IPS-NIHi7 (cell line): ENCODE measurements around the gene MBD6.
A peak's percentile ranks its signal among the peaks of the same experiment; 100 is the strongest.
"Not testable (repeated sequence)": the region's sequence is repeated elsewhere in the genome, so short reads cannot be mapped to it uniquely, and the experiment has no call there.

Experiments
- DNase-seq: peaks from one replicate; pipeline ENCODE4 v3.0.0; 2012; ENCODE audit warnings: mixed read lengths; ENCODE audit errors: extremely low spot score

Gene MBD6

DNA sequence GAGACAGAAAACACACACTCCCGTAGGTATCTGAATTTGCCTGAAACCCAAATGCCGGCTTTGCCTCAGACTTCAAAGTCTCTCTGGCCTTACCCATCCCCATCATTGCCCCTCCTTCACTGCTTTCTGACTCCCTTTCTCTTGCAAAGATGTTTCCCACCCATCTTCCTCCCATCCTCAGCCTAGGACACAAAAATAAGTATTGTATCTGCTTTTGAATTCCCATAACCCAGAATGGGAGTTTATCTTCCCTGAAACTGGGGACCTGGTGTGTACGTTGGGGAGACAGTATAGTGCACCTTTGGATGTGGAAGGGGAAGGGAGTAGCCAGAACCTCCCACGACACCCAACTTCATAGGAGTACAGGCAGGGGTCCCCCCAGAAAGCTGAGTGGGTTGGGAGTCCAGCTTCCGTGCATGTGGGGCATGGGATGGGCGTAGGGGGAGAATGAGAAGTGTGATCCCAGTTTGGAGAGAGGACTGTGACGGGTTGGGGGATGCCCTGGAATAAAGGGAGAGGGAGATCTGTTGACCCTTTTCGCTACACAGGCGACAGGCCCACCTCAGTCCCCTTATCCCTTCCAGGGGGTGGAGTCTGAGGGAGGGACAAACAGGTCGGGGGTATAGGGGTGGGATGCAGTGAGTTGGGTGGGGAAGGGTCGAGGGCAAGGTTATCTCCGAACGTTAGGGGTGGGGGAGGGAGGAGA lies 26.7 kb downstream of the MBD6 start:
- DNase-seq: no peak

DNA sequence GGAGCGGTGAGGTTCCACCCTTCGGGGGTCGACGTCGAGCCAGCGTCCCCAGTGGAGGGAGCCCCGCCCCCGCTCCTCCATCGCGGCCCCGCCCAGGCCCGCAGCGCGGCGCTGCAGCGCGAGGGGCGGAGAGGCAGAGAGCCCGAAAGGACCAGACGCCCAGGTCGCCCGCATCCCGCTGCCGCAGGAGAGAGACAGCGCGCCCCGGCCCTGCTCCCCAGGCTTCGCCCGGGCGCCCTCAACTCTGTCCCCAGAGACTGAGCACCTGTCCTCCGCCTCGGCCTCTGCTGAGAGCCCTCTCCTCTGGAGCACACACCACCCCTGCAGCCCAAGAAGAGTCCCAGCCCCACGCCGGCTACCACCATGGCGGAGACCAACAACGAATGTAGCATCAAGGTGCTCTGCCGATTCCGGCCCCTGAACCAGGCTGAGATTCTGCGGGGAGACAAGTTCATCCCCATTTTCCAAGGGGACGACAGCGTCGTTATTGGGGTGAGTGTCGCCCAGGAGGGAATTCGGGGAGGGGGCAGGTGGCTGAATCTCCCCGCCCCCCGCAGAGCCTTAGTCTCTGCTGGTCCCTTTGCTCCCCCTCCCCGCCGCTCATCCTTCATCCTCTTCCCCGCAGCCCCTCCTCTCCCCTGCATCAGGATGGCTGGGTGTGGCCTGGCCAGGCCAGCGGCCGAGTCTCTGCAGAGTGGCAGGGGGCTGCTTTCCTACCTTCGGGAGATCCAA lies 27.5 kb downstream of the MBD6 start, which contains the start of gene KIF5A:
KIF5A (plus strand) TSS at position 136 of the 732 bp plus-strand sequence; CDS start at position 364, 228 bp downstream.
- DNase-seq: peak; percentile 90

DNA sequence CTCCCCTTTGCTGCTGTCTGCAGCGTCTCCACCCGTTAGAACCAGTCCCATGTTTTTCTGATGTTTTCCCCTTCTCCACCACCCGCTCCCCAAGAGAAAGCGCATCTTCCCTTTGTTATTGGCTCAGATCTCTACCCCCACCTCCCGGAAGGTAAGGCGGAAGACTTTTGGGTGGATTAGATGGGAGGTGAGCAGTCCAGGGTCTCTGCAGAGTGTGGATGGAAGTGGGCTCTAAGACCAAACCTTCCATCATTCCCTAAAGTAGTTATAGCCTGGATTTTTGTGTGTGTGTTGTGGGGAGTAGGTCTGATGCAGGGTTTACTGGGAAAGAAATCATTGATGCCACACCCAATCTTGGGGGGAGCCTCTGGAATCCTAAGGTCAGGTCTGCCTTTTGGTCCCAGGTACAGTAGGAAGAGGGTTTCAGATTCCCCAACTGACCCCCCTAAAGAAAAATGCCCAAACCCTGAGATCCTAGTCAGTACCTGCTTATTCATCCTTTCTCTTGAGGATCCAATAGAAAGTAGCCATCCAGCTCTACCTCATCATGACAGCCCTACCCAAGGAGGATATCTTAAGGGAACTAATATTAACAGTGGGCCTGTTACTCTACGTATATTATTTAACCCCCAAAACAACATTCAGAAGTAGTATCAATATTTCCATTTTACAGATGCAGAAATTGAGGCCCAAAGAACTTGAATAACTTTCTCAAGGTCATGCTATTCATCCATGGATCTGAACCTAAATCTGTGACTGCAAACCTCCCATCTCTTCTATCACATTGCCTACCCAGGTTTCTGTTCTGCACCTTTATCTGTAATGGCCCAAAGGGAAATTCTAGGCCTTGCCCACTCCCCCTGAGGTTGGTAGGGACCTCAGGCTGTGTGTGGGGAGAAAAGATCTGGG lies 28.3 kb downstream of the MBD6 start:
- no peak for DNase-seq

DNA sequence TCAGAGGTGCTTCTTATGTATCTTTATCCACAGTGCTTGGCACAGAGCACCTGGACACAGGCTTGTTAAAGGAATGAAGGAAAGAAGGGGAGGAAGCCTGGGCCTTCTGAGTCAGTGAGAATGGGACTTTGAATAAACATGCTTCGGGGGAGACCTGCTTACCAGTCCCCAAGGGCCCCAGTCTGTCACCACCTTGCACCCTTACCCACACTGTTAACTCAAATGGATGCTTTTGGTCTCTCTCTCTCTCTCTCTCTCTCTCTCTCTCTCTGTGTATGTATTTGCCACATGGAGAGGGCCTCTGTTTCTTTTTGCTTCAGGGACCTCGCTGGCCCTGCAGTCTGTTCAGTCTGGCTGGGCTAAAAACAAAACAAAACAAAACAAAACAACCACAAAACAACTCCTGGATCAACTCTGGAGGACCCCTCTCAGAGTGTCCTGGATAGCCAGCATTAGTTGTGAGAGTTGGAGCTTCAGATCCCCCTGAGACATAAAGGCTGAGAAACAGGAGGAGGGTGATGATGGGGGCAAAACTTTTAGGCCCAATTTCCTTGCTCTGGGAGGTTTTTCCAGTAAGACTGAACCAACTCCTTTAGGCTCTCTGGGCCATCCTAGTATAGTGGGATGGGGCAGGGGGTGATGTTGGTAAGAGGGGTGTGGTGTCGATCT lies 29.1 kb downstream of the MBD6 start:
- DNase-seq: no peak

DNA sequence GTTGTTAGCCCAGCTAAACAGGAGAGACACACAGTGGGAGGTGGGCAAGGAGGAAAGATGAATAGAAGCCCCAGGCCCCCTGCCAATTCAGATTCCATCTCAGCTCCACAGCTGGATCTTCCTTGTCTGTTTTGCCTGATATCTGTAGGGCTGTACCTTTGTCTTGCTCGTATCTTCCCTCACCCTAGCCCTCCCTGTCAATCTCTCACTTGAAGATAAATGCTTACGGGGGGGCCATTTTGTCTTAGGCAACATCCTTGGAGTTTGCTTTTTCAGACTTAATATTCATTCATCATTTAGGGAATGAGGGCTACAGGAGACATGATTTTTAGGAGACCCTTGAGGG lies 29.7 kb downstream of the MBD6 start:
- DNase-seq: no peak

DNA sequence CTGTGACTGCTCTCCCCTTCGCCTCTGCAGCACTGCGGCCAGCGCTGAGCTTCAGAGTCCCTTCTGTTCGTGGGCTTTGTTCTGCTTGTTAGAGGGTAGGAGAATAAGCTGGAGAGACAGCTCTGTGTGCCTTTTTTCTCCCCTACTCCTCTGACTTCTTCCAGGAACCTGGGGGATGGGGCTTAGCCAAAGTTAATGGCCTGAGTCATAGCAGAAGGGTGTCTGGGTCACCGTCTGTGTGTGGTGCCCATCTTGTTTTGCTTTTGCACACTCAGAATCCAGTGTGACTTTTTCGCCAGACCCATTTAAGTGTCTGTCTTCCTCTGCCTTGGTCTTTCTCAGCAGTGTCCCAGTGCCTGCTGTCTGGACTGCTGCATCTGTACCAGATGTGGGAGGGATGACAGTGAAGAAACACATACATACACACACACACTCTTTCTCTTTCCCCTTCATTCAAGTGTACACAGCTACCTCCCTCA lies 30.2 kb downstream of the MBD6 start:
- no peak for DNase-seq

DNA sequence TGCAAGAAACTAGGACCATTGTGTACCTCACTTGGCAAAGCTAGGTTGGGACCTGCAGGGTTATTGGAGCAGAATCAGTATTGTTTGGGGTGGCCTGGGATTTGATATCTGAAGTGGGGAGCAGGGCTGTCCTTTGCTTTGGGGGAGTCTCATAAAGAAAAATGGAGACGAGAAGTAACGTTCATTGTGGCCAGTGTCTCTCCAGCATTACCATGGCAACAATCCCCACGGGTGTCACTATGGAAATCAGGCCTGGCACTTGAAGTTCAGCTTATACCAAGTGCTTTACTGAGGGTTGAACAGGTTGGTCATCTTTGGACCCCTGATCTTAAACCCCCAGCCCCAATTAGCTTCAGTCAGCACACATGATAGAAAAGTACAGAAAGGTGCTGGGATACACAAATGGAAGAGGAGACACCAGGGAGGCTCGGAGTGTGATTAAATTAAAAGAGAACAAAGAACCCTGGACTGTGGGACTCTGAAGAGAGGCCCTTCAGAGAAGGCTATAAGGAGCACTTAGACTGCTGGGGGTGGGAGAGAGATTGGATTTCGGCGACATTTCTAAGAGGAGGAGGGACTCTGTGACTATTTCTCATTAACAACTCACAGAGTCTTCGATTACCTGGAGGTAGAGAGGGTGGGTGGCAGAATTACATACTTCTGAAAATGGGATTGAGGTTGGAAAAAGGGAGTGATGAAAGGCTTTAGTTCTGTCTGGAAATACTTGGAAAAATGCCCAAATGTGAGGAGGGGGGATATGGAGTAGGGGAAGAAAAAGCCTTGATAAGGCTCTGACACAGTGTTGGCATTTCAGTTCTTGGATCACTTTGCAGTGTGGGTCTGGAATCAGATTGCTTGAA lies 30.9 kb downstream of the MBD6 start:
- DNase-seq: no peak

DNA sequence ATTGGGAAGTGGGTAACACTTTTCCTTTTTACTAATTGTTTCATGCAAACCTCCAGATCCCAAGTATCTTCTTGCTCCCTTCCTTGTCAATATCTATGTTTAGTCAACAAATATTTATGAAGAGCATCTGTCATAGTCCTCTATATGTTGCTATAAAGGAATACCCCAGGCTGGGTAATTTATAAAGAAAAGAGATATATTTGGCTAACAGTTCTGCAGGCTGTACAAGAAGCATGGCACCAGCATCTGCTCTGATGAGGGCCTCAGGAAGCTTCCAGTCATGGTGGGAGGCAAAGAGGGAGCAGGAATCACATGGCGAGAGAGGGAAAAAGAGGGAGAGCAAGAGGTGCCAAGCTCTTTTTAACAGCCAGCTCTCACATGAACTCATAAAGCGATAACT lies 31.8 kb downstream of the MBD6 start:
- no peak for DNase-seq

DNA sequence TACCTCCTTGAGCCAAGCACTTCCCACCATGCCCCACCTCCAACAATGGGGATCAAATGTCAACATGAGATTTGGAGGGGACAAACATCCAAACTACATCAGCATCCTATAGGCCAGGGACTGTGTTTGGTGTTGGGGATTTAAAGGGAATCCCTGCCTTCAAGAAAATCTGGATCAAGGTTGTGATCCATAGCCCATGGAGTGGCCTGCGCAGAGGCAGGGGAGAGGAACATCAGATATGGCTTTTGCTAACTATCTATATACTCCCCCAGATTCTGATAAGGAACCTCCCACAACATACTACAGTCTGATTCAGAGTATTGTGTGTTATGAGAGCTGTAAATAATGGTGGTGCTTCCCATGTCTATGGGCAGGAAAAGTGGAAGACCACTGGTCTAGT lies 32.3 kb downstream of the MBD6 start:
- DNase-seq: no peak

DNA sequence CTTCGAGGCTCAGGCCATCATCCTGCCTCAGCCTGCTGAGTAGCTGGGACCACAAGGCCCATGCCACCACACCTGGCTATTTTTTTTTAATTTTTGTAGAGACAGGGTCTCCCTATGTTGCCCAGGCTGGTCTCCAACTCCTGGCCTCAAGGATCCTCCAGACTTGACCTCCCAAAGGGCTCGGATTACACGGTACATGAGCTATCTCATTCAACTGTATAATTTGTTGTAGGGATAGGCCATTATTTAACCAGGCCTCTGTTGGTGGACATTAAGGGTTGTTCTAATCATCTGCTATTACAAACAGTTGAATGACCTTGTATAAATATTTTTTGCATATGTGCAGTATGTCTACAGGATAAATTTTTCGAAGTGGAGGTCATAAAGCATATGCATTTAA lies 36.2 kb downstream of the MBD6 start:
- no peak for DNase-seq

DNA sequence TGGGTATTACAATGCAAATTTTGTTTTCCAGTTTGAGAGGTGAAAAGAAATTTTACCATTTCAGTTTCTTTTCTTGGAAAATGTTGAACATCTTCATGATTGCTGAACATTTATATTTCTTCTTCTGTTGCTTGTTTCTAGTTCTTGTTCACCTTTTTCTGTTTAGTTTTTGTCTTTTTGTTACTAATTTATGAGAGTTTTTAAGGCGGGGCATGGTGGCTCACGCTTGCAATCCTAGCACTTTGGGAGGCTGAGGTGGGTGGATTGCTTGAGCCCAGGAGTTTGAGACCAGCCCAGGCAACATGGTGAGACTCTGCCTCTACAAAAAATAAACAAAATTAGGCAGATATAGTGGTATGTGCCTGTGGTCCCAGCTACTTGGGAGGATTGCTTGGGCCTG lies 37.9 kb downstream of the MBD6 start:
- no peak for DNase-seq

DNA sequence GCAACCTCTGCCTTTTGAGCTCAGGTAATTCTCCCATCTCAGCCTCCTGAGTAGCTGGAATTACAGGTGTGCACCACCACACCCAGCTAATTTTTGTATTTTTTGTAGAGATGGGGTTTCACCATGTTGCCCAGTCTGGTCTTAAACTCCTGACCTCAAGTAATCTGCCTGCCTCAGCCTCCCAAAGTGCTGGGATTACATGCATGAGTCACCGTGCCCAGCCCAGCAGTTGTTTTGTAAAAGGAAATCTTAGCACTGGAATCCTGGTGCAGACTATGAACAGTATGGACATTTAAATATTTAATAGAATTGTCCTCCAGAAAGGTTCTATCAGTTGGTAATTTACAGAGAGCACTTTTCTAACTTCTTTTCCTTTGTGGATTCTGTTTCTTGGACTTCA lies 38.5 kb downstream of the MBD6 start:
- DNase-seq: not testable (repeated sequence)

DNA sequence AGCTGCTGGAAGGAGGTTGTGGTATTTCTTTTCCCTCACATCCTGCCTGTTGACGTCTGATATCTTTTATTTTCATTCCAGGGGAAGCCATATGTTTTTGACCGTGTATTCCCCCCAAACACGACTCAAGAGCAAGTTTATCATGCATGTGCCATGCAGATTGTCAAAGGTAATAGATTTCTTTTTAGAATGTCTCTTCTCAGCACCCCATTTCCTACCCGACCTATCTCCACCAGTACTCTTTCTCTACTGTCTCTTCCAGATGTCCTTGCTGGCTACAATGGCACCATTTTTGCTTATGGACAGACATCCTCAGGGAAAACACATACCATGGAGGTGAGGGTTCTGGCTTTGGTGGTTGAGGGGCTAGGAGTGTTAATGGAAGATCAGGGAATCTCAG lies 40.7 kb downstream of the MBD6 start:
- no peak for DNase-seq

DNA sequence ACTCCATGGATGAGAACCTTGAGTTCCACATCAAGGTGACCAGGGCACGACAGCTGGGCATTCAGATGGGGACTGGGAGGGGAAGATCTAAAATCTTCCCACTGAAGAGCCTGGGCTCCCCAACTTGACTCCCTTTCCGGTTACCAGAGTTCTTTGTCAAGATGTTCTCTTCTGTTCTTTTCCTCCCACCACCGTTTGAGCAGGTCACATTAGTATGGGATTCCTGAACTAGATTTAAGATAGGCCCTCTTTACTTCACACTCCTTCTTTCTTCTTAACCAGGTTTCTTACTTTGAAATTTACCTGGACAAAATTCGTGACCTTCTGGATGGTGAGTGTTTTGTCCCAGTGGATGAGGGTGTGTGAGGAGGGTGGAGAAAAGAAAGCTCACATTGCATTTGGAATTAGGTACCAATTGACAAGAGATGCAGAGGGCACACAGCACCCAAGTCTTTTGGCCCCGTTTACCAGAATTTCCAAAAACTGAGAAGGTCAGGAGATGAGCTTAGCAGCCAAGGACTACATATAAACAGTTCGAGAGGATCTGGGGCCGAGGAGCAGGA lies 41.6 kb downstream of the MBD6 start:
- DNase-seq: no peak

DNA sequence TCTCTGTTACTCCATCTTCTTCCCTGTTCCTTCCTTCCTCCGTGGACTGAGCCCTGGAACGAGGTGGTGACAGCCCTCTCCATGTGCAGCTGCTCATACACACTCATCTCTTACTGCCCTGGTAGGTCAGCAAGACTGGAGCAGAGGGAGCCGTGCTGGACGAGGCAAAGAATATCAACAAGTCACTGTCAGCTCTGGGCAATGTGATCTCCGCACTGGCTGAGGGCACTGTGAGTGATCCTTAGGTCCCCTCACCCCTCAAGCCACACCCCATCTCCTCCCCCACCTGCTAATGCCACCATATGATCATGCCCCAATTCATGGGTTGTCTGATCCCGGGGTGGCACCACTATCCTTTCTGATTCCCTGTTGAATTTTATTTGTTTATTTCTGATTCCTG lies 46.2 kb downstream of the MBD6 start:
- DNase-seq: no peak

DNA sequence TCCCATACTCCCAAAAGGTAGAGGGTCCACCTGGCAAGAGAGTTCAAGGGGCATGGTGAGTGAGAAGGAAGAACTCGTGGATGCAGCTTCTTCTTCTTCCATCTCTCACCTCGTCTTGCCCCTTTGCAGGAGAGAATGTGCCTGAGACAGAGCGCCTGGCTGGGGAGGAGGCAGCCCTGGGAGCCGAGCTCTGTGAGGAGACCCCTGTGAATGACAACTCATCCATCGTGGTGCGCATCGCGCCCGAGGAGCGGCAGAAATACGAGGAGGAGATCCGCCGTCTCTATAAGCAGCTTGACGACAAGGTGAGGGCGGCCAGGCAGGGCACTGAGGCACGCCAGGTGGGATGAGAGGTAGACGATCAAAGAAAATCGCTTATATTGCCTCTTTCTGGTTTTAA lies 47.2 kb downstream of the MBD6 start:
- DNase-seq: no peak

DNA sequence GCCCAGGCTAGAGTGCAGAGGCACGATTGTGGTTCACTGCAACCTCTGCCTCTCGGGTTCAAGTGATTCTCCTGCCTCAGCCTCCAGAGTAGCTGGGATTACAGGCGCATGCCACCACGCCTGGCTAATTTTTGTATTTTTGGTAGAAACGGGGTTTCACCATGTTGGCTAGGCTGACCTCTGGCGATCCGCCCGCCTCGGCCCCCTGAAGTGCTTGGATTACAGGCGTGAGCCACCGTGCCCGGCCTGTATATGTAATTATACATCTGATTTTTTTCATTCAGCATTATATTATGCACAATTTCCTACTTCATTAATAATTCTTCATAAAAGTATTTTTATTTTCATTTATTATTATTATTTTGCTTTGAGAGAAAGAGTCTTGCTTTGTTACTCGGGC lies 47.8 kb downstream of the MBD6 start:
- not testable (repeated sequence) for DNase-seq

DNA sequence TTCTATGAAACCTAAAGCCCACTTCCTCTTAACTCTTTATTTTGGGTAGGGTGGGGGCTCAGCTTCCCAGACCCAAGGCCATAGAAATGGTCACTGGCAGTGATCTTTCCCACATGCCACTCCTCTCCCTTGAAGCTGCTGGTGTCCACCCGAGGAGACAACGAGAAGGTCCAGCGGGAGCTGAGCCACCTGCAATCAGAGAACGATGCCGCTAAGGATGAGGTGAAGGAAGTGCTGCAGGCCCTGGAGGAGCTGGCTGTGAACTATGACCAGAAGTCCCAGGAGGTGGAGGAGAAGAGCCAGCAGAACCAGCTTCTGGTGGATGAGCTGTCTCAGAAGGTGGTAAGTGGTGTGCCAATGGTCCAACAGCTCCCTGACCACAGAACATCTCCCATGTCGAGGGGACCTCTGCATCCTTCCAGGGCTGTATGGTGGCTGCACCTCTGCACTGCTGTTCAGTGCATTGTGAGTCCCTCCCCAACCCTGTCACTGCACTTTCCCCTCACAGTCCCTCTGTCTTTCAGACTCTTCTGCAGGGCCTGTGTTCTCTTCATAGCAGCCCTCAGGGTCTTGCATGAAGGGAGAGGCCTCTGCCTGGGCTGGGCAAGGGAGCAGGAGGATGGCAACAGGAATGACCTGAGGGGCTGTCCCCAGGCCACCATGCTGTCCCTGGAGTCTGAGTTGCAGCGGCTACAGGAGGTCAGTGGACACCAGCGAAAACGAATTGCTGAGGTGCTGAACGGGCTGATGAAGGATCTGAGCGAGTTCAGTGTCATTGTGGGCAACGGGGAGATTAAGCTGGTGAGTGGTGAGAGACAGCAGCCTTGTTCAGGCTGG lies 49.5 kb downstream of the MBD6 start:
- no peak for DNase-seq

DNA sequence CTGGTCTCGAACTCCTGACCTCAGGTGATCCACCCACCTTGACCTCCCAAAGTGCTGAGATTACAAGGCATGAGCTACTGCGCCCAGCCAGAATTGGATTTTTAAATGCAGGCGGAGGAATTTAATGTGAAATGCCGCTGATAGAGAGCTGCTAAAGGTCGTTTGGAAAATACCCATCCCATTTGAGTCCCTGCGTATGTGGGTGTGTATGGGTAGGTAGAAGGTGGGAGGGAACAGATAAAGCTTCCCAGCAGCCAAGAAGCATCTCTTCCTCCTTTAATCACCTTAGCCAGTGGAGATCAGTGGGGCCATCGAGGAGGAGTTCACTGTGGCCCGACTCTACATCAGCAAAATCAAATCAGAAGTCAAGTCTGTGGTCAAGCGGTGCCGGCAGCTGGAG lies 52.2 kb downstream of the MBD6 start:
- DNase-seq: no peak
